Keratinocyte (primary cell): ENCODE data around the gene PYGB. TPM values are rescaled to one million over a fixed set of nuclear protein-coding genes. Genes with fewer than 3 reads are reported as not detected.

ENCODE experiments used
- DNase-seq: peaks from one replicate; pipeline ENCODE4 v3.0.0-alpha.2; 2011; ENCODE audit warnings: low read depth, missing footprints, low spot score
- FAIRE-seq: peaks from 2 replicates; lab custom pipeline; 2011; peaks lifted over from hg19 to GRCh38; lab: Jason Lieb, UNC
- H2AFZ ChIP-seq: 2 replicates; pipeline ENCODE4 v1.6.0; 2012; ENCODE audit warnings: low read length, control low read depth, inconsistent platforms; ENCODE audit not compliant: control insufficient read depth
- H3K27ac ChIP-seq: 2 replicates; pipeline ENCODE4 v1.5.1; 2011; ENCODE audit warnings: low read length; ENCODE audit not compliant: control insufficient read depth, insufficient read depth
- H3K27me3 ChIP-seq: 3 replicates; pipeline ENCODE4 v1.6.0; 2011; ENCODE audit warnings: low read length; ENCODE audit not compliant: control insufficient read depth, insufficient read depth; ENCODE audit errors: extremely low read depth
- H3K36me3 ChIP-seq, 2 experiments: 2 replicates in 1 of 2; 3 replicates in 1 of 2; pipeline ENCODE4 v1.5.1; 2011; ENCODE audit warnings: low read length in 2 of 2, mild to moderate bottlenecking in 1 of 2; ENCODE audit not compliant: control insufficient read depth in 2 of 2, insufficient read depth in 2 of 2; ENCODE audit errors: extremely low read depth in 1 of 2
- H3K4me1 ChIP-seq: 3 replicates; pipeline ENCODE4 v1.5.1; 2011; ENCODE audit warnings: low read length; ENCODE audit not compliant: control insufficient read depth, insufficient read depth; ENCODE audit errors: extremely low read depth
- H3K4me2 ChIP-seq: 3 replicates; pipeline ENCODE4 v1.6.0; 2011; ENCODE audit warnings: low read depth, low read length; ENCODE audit not compliant: control insufficient read depth, insufficient read depth; ENCODE audit errors: extremely low read depth
- H3K4me3 ChIP-seq, 3 experiments: fragments of 200-600 bp in 1 of 3; sonication (generic) in 1 of 3; 2 replicates in 2 of 3; 3 replicates in 1 of 3; pipeline ENCODE4 v1.5.1; 2011 to 2016; ENCODE audit warnings: low read length in 3 of 3, mild to moderate bottlenecking in 3 of 3, control low read depth in 2 of 3, inconsistent platforms in 1 of 3, low read depth in 1 of 3, mixed read lengths in 1 of 3, mixed run types in 1 of 3, moderate library complexity in 1 of 3; ENCODE audit not compliant: control insufficient read depth in 2 of 3, insufficient read depth in 2 of 3; ENCODE audit errors: extremely low read depth in 1 of 3
- H3K79me2 ChIP-seq: 2 replicates; pipeline ENCODE4 v1.6.0; 2012; ENCODE audit warnings: low read length; ENCODE audit not compliant: control insufficient read depth, insufficient read depth
- H3K9ac ChIP-seq: 3 replicates; pipeline ENCODE4 v1.6.0; 2011; ENCODE audit warnings: low read length; ENCODE audit not compliant: control insufficient read depth, insufficient read depth; ENCODE audit errors: extremely low read depth
- H3K9me1 ChIP-seq: 3 replicates; pipeline ENCODE4 v1.6.0; 2011; ENCODE audit warnings: low read length; ENCODE audit not compliant: control insufficient read depth, insufficient read depth; ENCODE audit errors: extremely low read depth
- H3K9me3 ChIP-seq: 2 replicates; pipeline ENCODE4 v1.5.1; 2012; ENCODE audit warnings: low read depth, low read length; ENCODE audit not compliant: control insufficient read depth
- H4K20me1 ChIP-seq: 3 replicates; pipeline ENCODE4 v1.6.0; 2011; ENCODE audit warnings: low read length; ENCODE audit not compliant: control insufficient read depth, insufficient read depth; ENCODE audit errors: extremely low read depth
- CTCF ChIP-seq, 3 experiments: IDR thresholded peaks in 1 of 3; conservative IDR thresholded peaks in 1 of 3; optimal IDR thresholded peaks in 1 of 3; 2 replicates in 2 of 3; 3 replicates in 1 of 3; pipeline versions ENCODE3 to v1.5.1; 2011; ENCODE audit warnings: low read length in 3 of 3, mild to moderate bottlenecking in 3 of 3, moderate library complexity in 2 of 3, control low read depth in 1 of 3, inconsistent platforms in 1 of 3; ENCODE audit not compliant: insufficient read depth in 2 of 3; ENCODE audit errors: extremely low read depth in 1 of 3
- EZH2 ChIP-seq: IDR thresholded peaks from one replicate; pipeline ENCODE4 v1.6.1; 2012; ENCODE audit warnings: inconsistent platforms, mild to moderate bottlenecking, low read length, moderate library complexity
- dilution Hi-C: fragments of 300-500 bp; cut with MboI; formaldehyde crosslinking; loops from one replicate; pipeline ENCODE4 v1.7.0; 2020; ENCODE audit warnings: low sequenced_read_pairs; ENCODE audit not compliant: extremely low pct_ligation_motif_present
- polyA plus RNA-seq, 5 experiments: library from polyadenylated mRNA; depleted of rRNA in 3 of 5; stranded (reverse) in 3 of 5; stranded (forward) in 1 of 5; unstranded in 1 of 5; fragments of >200 nt; gene quantifications; 1 replicate in 1 of 5; 2 replicates in 3 of 5; 3 replicates in 1 of 5; pipeline versions ENCODE4 v1.2.1 to v1.2.3, GENCODE V29; 2011 to 2012; ENCODE audit warnings: missing spikeins in 2 of 5, low read depth in 1 of 5, low replicate concordance in 1 of 5

Gene PYGB
- polyA plus RNA-seq, 1 donor (not counting 4 experiments of a cell fraction or from before 2014, with no cell fraction given) = 78.3 TPM

GRCh38 chr20:25258476-25258805 is 10.6 kb downstream of the PYGB start:
- Histone ChIP-seq H3K27me3 (no peaks in the 10 kb centered on the region), H2AFZ (no peak overlapping the region), H3K27ac (no peak overlapping the region), H3K4me1 (peaks cover 3% of the 10 kb centered on the region), H3K9me1 (no peaks in the 10 kb centered on the region), H3K4me2 (no peak overlapping the region), H3K79me2 (peaks cover 66% of the 10 kb centered on the region), H3K9me3 (no peaks in the 10 kb centered on the region), H3K36me3 (peaks cover 33 to 36% of the 10 kb centered on the region in 2 experiments), H3K4me3 (no peak overlapping the region), H3K9ac (no peak overlapping the region), H4K20me1 (peaks cover 24% of the 10 kb centered on the region)
- dilution Hi-C loops = no loop called here
- FAIRE-seq (no peak), DNase-seq (no peak)
- TF ChIP-seq EZH2 (no peak), CTCF (optimal IDR thresholded peaks at IDR 0.05 in 1 of 3, IDR thresholded peaks at IDR 0.05 in 1 of 3, conservative IDR thresholded peaks at IDR 0.05 in 1 of 3; ENCODE audit: extremely low read depth in 1 of 3, insufficient read depth in 2 of 3, low read length in 3 of 3) (no peak)

- Histone ChIP-seq H3K4me3 (no peak overlapping the region), H4K20me1 (peaks cover 24% of the 10 kb centered on the region)
- DNase-seq = no peak
Measured at GRCh38 chr20:25258828-25259227, 10.9 kb downstream of the PYGB start.

More at GRCh38 chr20:25258828-25259227, 10.9 kb downstream of the PYGB start:
- Histone ChIP-seq H3K9me1 (no peaks in the 10 kb centered on the region), H2AFZ (no peak overlapping the region), H3K4me1 (peaks cover 3% of the 10 kb centered on the region), H3K27me3 (no peaks in the 10 kb centered on the region), H3K4me2 (no peak overlapping the region), H3K36me3 (peaks cover 33 to 36% of the 10 kb centered on the region in 2 experiments), H3K79me2 (peaks cover 63% of the 10 kb centered on the region), H3K27ac (no peak overlapping the region), H3K9ac (no peak overlapping the region), H3K9me3 (no peaks in the 10 kb centered on the region)
- no peak for FAIRE-seq
- dilution Hi-C loops = no loop called here
- no peak for TF ChIP-seq CTCF (optimal IDR thresholded peaks at IDR 0.05 in 1 of 3, IDR thresholded peaks at IDR 0.05 in 1 of 3, conservative IDR thresholded peaks at IDR 0.05 in 1 of 3; ENCODE audit: extremely low read depth in 1 of 3, insufficient read depth in 2 of 3, low read length in 3 of 3)
- TF ChIP-seq EZH2 = no peak
